Activated B cell treated with CpG ODN at 0.5 μM for 24 hours (primary cell): Measurements from ENCODE around the gene SCAPER. TPM values are rescaled to one million over a fixed set of nuclear protein-coding genes. Genes with fewer than 3 reads are reported as not detected.

Source experiments
- ATAC-seq: fragments of 200-7000 bp; cut with Tn5 transposase; one replicate; pipeline ENCODE4 v1.10.0; 2021; ENCODE audit warnings: low read depth, mild to moderate bottlenecking, moderate library complexity
- CTCF ChIA-PET: fragments of 350-600 bp; sonication (Branson Sonifier 250); formaldehyde crosslinking; loops from one replicate; lab custom pipeline; 2021; ENCODE audit warnings: antibody characterized with exemption; lab: Charles Lee
- POLR2A ChIA-PET: fragments of 350-600 bp; sonication (Branson Sonifier 250); formaldehyde crosslinking; loops from one replicate; lab custom pipeline; 2021; ENCODE audit warnings: antibody characterized with exemption; lab: Charles Lee
- DNase-seq: peaks from one replicate; pipeline ENCODE4 v3.0.0; 2022
- H3K27ac Mint-ChIP-seq: one replicate; pipeline ENCODE4 v1.8.0; 2020; ENCODE audit warnings: mixed read lengths
- H3K27me3 Mint-ChIP-seq: one replicate; pipeline ENCODE4 v1.8.0; 2021; ENCODE audit warnings: mixed read lengths
- H3K36me3 Mint-ChIP-seq: one replicate; pipeline ENCODE4 v1.8.0; 2021; ENCODE audit warnings: low read depth, mixed read lengths
- H3K4me1 Mint-ChIP-seq: one replicate; pipeline ENCODE4 v1.8.0; 2021; ENCODE audit warnings: mixed read lengths
- H3K4me3 Mint-ChIP-seq: one replicate; pipeline ENCODE4 v1.8.0; 2020; ENCODE audit warnings: mild to moderate bottlenecking, mixed read lengths
- H3K9me3 Mint-ChIP-seq: one replicate; pipeline ENCODE4 v1.8.0; 2020; ENCODE audit warnings: mixed read lengths
- CTCF ChIP-seq: fragments of 200-600 bp; IDR thresholded peaks from one replicate; pipeline ENCODE4 v1.8.0; 2022; ENCODE audit warnings: antibody characterized with exemption, mild to moderate bottlenecking
- intact Hi-C: fragments of 100-400 bp; cut with micrococcal nuclease; formaldehyde crosslinking; loops from one replicate; pipeline ENCODE4 v1.15.1; 2024
- total RNA-seq: library from RNA; stranded (reverse); gene quantifications from 2 replicates; pipeline ENCODE4 v1.2.3, GENCODE V29; 2022

SCAPER gene
- total RNA-seq, 1 donor from 2014 or later, result 38.8 TPM

- Mint-ChIP-seq H3K27me3 (no peaks in the 10 kb centered on the region), H3K4me1 (peaks cover 41% of the 10 kb centered on the region), H3K36me3 (peaks cover 17% of the 10 kb centered on the region), H3K9me3 (no peaks in the 10 kb centered on the region), H3K27ac (peak within 1 kb of the TSS; percentile 93), H3K4me3 (peak within 1 kb of the TSS; percentile 90)
- intact Hi-C loops, result loop anchor here (1.0 to 10.0 kb wide), 5 partner anchors 26 to 617 kb away; partner anchors contain the start of genes ETFA, HMG20A, PEAK1 and PSTPIP1
- TF ChIP-seq CTCF, result no peak
- DNase-seq, result peak; percentile 91
- CTCF ChIA-PET, result interaction anchor here (1.6 kb wide), 1 partner anchor 100 kb away, joined by 5 read pairs; no protein-coding TSS in a partner anchor
- POLR2A ChIA-PET, result interaction anchor here (1.1 to 2.3 kb wide), 9 partner anchors 8 to 490 kb away, joined by 3 to 27 read pairs (median 7); partner anchors contain the start of genes PSTPIP1 and SCAPER
- peak; percentile 97 for ATAC-seq
Observed at GRCh38 chr15:76931397-76932134, 26.4 kb upstream of the SCAPER start, which contains the start of gene RCN2. Gene RCN2, plus strand, starts transcription at chr15:76931749. Its CDS starts 93 bp downstream, at chr15:76931842.

DNA sequence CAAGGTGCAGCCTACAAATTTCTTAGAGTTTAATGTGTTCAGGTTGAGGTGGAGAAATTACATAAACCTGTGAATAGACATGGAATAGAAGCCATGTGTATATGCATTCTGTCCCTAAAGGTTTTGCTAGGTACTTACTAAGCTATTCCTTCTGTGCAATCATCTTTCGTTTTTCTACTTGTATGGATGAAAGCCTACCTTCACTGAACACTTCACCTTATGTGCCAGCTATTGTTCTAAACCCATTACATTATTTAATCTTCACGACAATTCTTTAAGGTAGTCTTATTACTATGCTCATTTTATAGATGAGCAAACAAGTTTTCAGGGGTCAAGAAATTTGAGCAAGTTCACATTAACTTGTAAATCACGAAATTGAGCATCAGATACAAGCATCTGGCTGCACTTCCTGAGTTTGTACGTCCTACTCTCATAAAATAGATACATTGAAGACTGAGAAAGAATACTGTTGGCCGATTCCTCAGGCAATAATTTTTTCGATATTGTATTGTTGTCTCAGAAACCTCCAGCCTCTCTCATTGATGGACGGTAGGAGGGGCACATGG lies 25.8 kb upstream of the SCAPER start:
- no peak for ATAC-seq
- no peak for TF ChIP-seq CTCF
- peaks cover 15% of the 10 kb centered on the region for H3K36me3 Mint-ChIP-seq
- ChIA-PET POLR2A (interaction anchor here (1.1 to 2.3 kb wide), 8 partner anchors 9 to 490 kb away, joined by 3 to 27 read pairs (median 8); partner anchors contain the start of genes PSTPIP1 and SCAPER), CTCF (interaction anchor here (1.6 kb wide), 1 partner anchor 100 kb away, joined by 5 read pairs; no protein-coding TSS in a partner anchor)
- H3K9me3 Mint-ChIP-seq, result no peaks in the 10 kb centered on the region
- peak overlapping the region; percentile 93 for H3K27ac Mint-ChIP-seq
- H3K4me3 Mint-ChIP-seq, result peak overlapping the region; percentile 90
- intact Hi-C loops, result loop anchor here (1.0 to 10.0 kb wide), 5 partner anchors 26 to 616 kb away; partner anchors contain the start of genes ETFA, HMG20A, PEAK1 and PSTPIP1
- H3K4me1 Mint-ChIP-seq, result peaks cover 36% of the 10 kb centered on the region
- H3K27me3 Mint-ChIP-seq, result no peaks in the 10 kb centered on the region
- no peak for DNase-seq

GRCh38 chr15:76929011-76929760 lies 24.0 kb upstream of the SCAPER start:
- peaks cover 7% of the 10 kb centered on the region for H3K36me3 Mint-ChIP-seq
- no peak overlapping the region for H3K27ac Mint-ChIP-seq
- intact Hi-C loops, result no loop called here
- TF ChIP-seq CTCF, result no peak
- no peaks in the 10 kb centered on the region for H3K9me3 Mint-ChIP-seq
- DNase-seq (no peak), ATAC-seq (no peak)
- H3K27me3 Mint-ChIP-seq, result no peaks in the 10 kb centered on the region
- H3K4me3 Mint-ChIP-seq, result no peak overlapping the region
- CTCF ChIA-PET, result no interaction called here
- POLR2A ChIA-PET, result no interaction called here
- H3K4me1 Mint-ChIP-seq, result peaks cover 23% of the 10 kb centered on the region

DNA sequence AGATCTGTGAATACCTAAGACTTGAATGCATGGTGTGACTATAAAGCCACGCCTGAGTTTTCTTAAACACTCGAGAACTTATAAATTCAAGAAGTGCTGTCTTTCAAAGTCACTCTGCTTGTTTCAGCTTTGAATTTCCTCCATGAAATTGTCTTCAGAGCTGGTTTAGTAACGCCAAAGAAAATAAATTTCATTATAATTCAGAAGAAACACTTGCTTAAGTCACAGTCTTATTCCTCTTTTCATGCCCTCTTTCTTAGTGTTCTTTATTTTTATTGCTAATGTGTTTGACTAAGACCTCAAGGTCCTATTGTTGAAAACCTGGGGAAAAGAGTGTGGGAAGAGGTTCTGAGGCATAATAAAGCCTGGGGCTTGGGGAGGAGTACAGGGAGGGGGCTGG lies 23.1 kb upstream of the SCAPER start:
- intact Hi-C loops, result no loop called here
- no peak for DNase-seq
- ChIA-PET CTCF (no interaction called here), POLR2A (no interaction called here)
- Mint-ChIP-seq H3K4me1 (peaks cover 20% of the 10 kb centered on the region), H3K27me3 (no peaks in the 10 kb centered on the region), H3K36me3 (peaks cover 2% of the 10 kb centered on the region), H3K9me3 (no peaks in the 10 kb centered on the region), H3K27ac (no peak overlapping the region), H3K4me3 (no peak overlapping the region)
- TF ChIP-seq CTCF, result no peak
- ATAC-seq, result no peak
